Measurements from ENCODE around the gene PERM1. TPM values are rescaled to one million over a fixed set of nuclear protein-coding genes. Genes with fewer than 3 reads are reported as not detected.

Gene PERM1
- total RNA-seq, 1 experiment from 2014 or later = 0.47 TPM

- Histone ChIP-seq H3K9me3 (ENCODE audit: low read length) (no peaks in the 10 kb centered on the region), H4K20me1 (ENCODE audit: low read length) (no peaks in the 10 kb centered on the region), H3K4me2 (ENCODE audit: low read length) (no peak overlapping the region), H2AFZ (ENCODE audit: low read length) (no peak overlapping the region), H3F3A (ENCODE audit: low read length, unreplicated experiment) (no peaks in the 10 kb centered on the region), H3K4me3 (ENCODE audit: low read length) (no peak overlapping the region), H3K27ac (ENCODE audit: low read length) (no peak overlapping the region), H3K9me2 (replicated peaks; ENCODE audit: low read length) (no peaks in the 10 kb centered on the region), H3K9ac (ENCODE audit: low read length) (no peak overlapping the region), H3K79me2 (ENCODE audit: low read length) (peaks cover 15% of the 10 kb centered on the region), H3K4me1 (ENCODE audit: insufficient read depth, low read length) (peaks cover 28% of the 10 kb centered on the region), H3K27me3 (ENCODE audit: low read length) (no peaks in the 10 kb centered on the region), H3K36me3 (ENCODE audit: low read depth, low read length) (no peaks in the 10 kb centered on the region)
- ATAC-seq (no peak), DNase-seq (no peak)
- ChIA-PET CTCF (no interaction called here), POLR2A (ENCODE audit: unreplicated experiment) (no interaction called here)
- intact Hi-C loops (cut with micrococcal nuclease) = no loop called here
- TF ChIP-seq CTCF (conservative IDR thresholded peaks at IDR 0.05; ENCODE audit: low read depth, low read length) (no peak), EZH2phosphoT487 (IDR thresholded peaks at IDR 0.05; ENCODE audit: borderline replicate concordance, low read length) (no peak), EZH2 (IDR thresholded peaks at IDR 0.05; ENCODE audit: low read length, unreplicated experiment) (no peak)
- BruUV-seq (replicated peaks) = no TSS peak
Observed at GRCh38 chr1:971751-972506, 10.0 kb downstream of the PERM1 start.

GRCh38 chr1:970973-971730, 10.7 kb downstream of the PERM1 start:
- Histone ChIP-seq H3F3A (ENCODE audit: low read length, unreplicated experiment) (no peaks in the 10 kb centered on the region), H3K27me3 (ENCODE audit: low read length) (no peaks in the 10 kb centered on the region), H3K27ac (ENCODE audit: low read length) (no peak overlapping the region), H3K9me2 (replicated peaks; ENCODE audit: low read length) (no peaks in the 10 kb centered on the region), H3K4me1 (ENCODE audit: insufficient read depth, low read length) (peaks cover 26% of the 10 kb centered on the region), H3K4me2 (ENCODE audit: low read length) (no peak overlapping the region), H3K9me3 (ENCODE audit: low read length) (no peaks in the 10 kb centered on the region), H2AFZ (ENCODE audit: low read length) (no peak overlapping the region), H3K79me2 (ENCODE audit: low read length) (peaks cover 15% of the 10 kb centered on the region), H3K9ac (ENCODE audit: low read length) (no peak overlapping the region), H3K36me3 (ENCODE audit: low read depth, low read length) (no peaks in the 10 kb centered on the region), H4K20me1 (ENCODE audit: low read length) (no peaks in the 10 kb centered on the region), H3K4me3 (ENCODE audit: low read length) (no peak overlapping the region)
- POLR2A ChIA-PET (ENCODE audit: unreplicated experiment) = no interaction called here
- CTCF ChIA-PET = no interaction called here
- TF ChIP-seq EZH2 (IDR thresholded peaks at IDR 0.05; ENCODE audit: low read length, unreplicated experiment) (no peak), CTCF (conservative IDR thresholded peaks at IDR 0.05; ENCODE audit: low read depth, low read length) (no peak), EZH2phosphoT487 (IDR thresholded peaks at IDR 0.05; ENCODE audit: borderline replicate concordance, low read length) (no peak)
- intact Hi-C loops (cut with micrococcal nuclease) = no loop called here
- no TSS peak for BruUV-seq (replicated peaks)
- no peak for DNase-seq
- ATAC-seq = no peak
